ENCODE results near the gene TTLL1.

DNA sequence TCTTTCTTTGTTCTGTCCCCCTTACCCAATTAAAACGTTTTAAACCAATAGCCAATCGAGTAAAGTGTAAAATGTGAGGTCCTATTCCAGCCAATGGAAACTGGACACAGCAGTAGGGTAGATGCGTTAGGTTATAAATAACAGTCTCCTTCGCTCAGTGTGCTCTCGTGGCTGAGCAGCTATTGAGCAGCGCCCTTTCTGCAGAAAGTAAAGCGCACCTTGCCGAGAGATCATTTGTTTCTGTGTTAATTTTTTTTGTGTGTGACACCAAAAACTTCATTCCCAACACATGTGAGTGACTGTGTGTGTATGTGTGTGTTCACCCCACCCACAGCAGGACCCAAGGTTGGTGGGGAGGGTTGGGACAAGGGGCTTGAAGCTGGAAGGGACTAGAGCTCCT is 7.2 kb upstream of the TTLL1 start:
- TF ChIP-seq CTCF (IDR thresholded peaks at IDR 0.05; ENCODE audit: borderline replicate concordance, extremely low read depth, low read length, poor library complexity, severe bottlenecking) (no peak), EZH2 (IDR thresholded peaks at IDR 0.05; ENCODE audit: borderline replicate concordance, low read depth, low read length, severe bottlenecking) (no peak)
